ENCODE measurements around the gene SYNJ2.

SYNJ2 gene

GRCh38 chr6:158086504-158087223, 105.0 kb downstream of the SYNJ2 start:
- DNase-seq: no peak

- no peak for DNase-seq
Measured at GRCh38 chr6:158087224-158087867, 105.7 kb downstream of the SYNJ2 start.

- no peak for DNase-seq
Measured at GRCh38 chr6:158092806-158093205, 111.1 kb downstream of the SYNJ2 start.

GRCh38 chr6:158095031-158095430, 113.4 kb downstream of the SYNJ2 start:
- no peak for DNase-seq

GRCh38 chr6:158095671-158096070, 114.0 kb downstream of the SYNJ2 start:
- no peak for DNase-seq

- no peak for DNase-seq
Measured at GRCh38 chr6:158103228-158103627, 121.6 kb downstream of the SYNJ2 start.

GRCh38 chr6:158104696-158105095, 123.0 kb downstream of the SYNJ2 start:
- no peak for DNase-seq

- DNase-seq: no peak
Measured at GRCh38 chr6:158109748-158110147, 128.1 kb downstream of the SYNJ2 start.

GRCh38 chr6:158110986-158111385, 129.3 kb downstream of the SYNJ2 start:
- DNase-seq: no peak

- DNase-seq: no peak
Measured at GRCh38 chr6:158111987-158112386, 130.3 kb downstream of the SYNJ2 start.

- DNase-seq: no peak
Measured at GRCh38 chr6:158113802-158114201, 132.1 kb downstream of the SYNJ2 start.

GRCh38 chr6:158115102-158115501, 133.4 kb downstream of the SYNJ2 start:
- no peak for DNase-seq

- DNase-seq: no peak
Measured at GRCh38 chr6:158115508-158115907, 133.8 kb downstream of the SYNJ2 start.

GRCh38 chr6:158118886-158119285, 137.2 kb downstream of the SYNJ2 start:
- no peak for DNase-seq

GRCh38 chr6:158121335-158121734, 139.7 kb downstream of the SYNJ2 start:
- DNase-seq: no peak

GRCh38 chr6:158122048-158122447, 140.4 kb downstream of the SYNJ2 start:
- no peak for DNase-seq

- no peak for DNase-seq
Measured at GRCh38 chr6:158124288-158124687, 142.6 kb downstream of the SYNJ2 start.

- DNase-seq: no peak
Measured at GRCh38 chr6:158125271-158125670, 143.6 kb downstream of the SYNJ2 start.

- peak; percentile 22 for DNase-seq
Measured at GRCh38 chr6:158131926-158132325, 150.3 kb downstream of the SYNJ2 start.

- DNase-seq: no peak
Measured at GRCh38 chr6:158142789-158143188, 161.1 kb downstream of the SYNJ2 start.

- no peak for DNase-seq
Measured at GRCh38 chr6:158143700-158144099, 162.0 kb downstream of the SYNJ2 start.
